T-helper 1 cell treated with Interleukin-12 subunit alpha and Interleukin-12 subunit beta and Interleukin-4 antibody, amounts not matched to agents 30 μg/mL and 1 μg/mL, for 36 hours (primary cell): Measurements from ENCODE around the gene ZC2HC1B.
"Not testable (repeated sequence)": the region's sequence is repeated elsewhere in the genome, so short reads cannot be mapped to it uniquely, and the experiment has no call there.

ENCODE experiments used
- H3K27ac Mint-ChIP-seq: one replicate; pipeline ENCODE4 v1.8.0; 2021; ENCODE audit warnings: mild to moderate bottlenecking, mixed read lengths
- H3K27me3 Mint-ChIP-seq: one replicate; pipeline ENCODE4 v1.8.0; 2021; ENCODE audit warnings: low read depth, mixed read lengths
- H3K36me3 Mint-ChIP-seq: one replicate; pipeline ENCODE4 v1.8.0; 2021; ENCODE audit warnings: low read depth, mixed read lengths
- H3K4me1 Mint-ChIP-seq: one replicate; pipeline ENCODE4 v1.8.0; 2021; ENCODE audit warnings: low read depth, mixed read lengths
- H3K4me3 Mint-ChIP-seq: one replicate; pipeline ENCODE4 v1.8.0; 2021; ENCODE audit warnings: mild to moderate bottlenecking, moderate library complexity, mixed read lengths
- H3K9me3 Mint-ChIP-seq: one replicate; pipeline ENCODE4 v1.8.0; 2021; ENCODE audit warnings: mixed read lengths

ZC2HC1B gene

DNA sequence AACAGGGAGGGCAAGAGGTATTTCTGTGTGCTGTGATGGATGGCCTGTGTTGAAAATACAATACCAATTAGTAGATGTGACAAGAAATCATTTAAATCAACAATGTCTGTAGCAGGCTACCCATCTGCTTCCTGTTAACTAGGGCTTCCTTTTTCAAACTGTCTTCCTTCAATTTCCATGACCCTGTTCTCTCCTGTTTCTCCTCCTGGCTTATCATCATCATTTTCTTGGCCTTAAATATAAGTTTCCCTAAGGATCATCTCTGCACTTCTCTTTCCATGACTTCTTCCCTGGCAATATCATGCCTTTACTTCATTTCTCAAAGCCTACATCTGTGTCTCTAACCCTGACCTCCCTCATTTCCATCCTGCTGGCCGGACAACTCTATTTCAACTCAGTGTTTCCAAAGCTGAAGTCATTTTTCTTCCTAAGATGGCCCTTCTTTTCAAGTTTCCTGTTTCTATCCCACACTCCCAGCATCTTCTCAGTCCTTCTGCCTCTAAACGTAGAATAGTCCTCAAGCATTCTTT, 18.2 kb downstream of the ZC2HC1B start:
- H3K4me1 Mint-ChIP-seq, result no peaks in the 10 kb centered on the region
- no peak overlapping the region for H3K4me3 Mint-ChIP-seq
- H3K27me3 Mint-ChIP-seq, result peaks cover 2% of the 10 kb centered on the region
- H3K36me3 Mint-ChIP-seq, result no peaks in the 10 kb centered on the region
- H3K9me3 Mint-ChIP-seq, result no peaks in the 10 kb centered on the region
- H3K27ac Mint-ChIP-seq, result no peak overlapping the region

- Mint-ChIP-seq H3K27ac (no peak overlapping the region), H3K4me1 (no peaks in the 10 kb centered on the region)
These were observed 20.1 kb downstream of the ZC2HC1B start for GRCh38 chr6:143884216-143884900.

DNA sequence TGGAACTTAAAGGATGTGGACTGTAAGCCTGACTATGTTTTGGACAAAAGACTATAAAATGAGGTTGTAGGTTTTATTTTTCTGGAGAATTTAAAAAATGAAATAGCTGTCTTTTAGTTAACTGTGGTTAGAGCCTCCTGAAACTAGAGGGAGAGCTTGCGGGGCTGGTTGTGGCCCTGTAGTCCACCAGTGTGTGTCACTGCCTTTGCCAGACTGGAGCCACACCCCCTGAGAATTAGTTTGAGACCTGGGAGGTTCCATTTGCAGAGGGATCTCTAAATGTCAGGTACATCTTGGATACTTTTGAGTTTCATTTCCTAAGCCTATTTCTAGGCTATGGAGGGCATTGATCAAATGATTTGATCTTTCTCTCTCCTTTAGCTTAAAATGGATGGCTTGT, 20.8 kb downstream of the ZC2HC1B start:
- Mint-ChIP-seq H3K36me3 (no peaks in the 10 kb centered on the region), H3K4me1 (no peaks in the 10 kb centered on the region), H3K27ac (no peak overlapping the region), H3K9me3 (peaks cover 8% of the 10 kb centered on the region), H3K4me3 (no peak overlapping the region), H3K27me3 (peaks cover 10% of the 10 kb centered on the region)

More at GRCh38 chr6:143884216-143884900, 20.1 kb downstream of the ZC2HC1B start:
- H3K27me3 Mint-ChIP-seq, result peaks cover 10% of the 10 kb centered on the region
- no peaks in the 10 kb centered on the region for H3K36me3 Mint-ChIP-seq
- peaks cover 8% of the 10 kb centered on the region for H3K9me3 Mint-ChIP-seq
- H3K4me3 Mint-ChIP-seq, result no peak overlapping the region

- Mint-ChIP-seq H3K4me3 (no peak overlapping the region), H3K4me1 (no peaks in the 10 kb centered on the region), H3K9me3 (no peaks in the 10 kb centered on the region), H3K27me3 (no peaks in the 10 kb centered on the region), H3K27ac (no peak overlapping the region), H3K36me3 (no peaks in the 10 kb centered on the region)
These were observed 30.4 kb downstream of the ZC2HC1B start for GRCh38 chr6:143894655-143895054.

- no peaks in the 10 kb centered on the region for H3K36me3 Mint-ChIP-seq
- no peak overlapping the region for H3K4me3 Mint-ChIP-seq
- H3K27me3 Mint-ChIP-seq, result no peaks in the 10 kb centered on the region
- no peaks in the 10 kb centered on the region for H3K4me1 Mint-ChIP-seq
- no peaks in the 10 kb centered on the region for H3K9me3 Mint-ChIP-seq
- H3K27ac Mint-ChIP-seq, result no peak overlapping the region
These were observed 32.0 kb downstream of the ZC2HC1B start for GRCh38 chr6:143896126-143896860.

GRCh38 chr6:143900358-143900757, 36.1 kb downstream of the ZC2HC1B start:
- Mint-ChIP-seq H3K27me3 (no peaks in the 10 kb centered on the region), H3K27ac (no peak overlapping the region), H3K36me3 (no peaks in the 10 kb centered on the region), H3K4me3 (no peak overlapping the region), H3K9me3 (peaks cover under 1% of the 10 kb centered on the region), H3K4me1 (peaks cover 2% of the 10 kb centered on the region)

DNA sequence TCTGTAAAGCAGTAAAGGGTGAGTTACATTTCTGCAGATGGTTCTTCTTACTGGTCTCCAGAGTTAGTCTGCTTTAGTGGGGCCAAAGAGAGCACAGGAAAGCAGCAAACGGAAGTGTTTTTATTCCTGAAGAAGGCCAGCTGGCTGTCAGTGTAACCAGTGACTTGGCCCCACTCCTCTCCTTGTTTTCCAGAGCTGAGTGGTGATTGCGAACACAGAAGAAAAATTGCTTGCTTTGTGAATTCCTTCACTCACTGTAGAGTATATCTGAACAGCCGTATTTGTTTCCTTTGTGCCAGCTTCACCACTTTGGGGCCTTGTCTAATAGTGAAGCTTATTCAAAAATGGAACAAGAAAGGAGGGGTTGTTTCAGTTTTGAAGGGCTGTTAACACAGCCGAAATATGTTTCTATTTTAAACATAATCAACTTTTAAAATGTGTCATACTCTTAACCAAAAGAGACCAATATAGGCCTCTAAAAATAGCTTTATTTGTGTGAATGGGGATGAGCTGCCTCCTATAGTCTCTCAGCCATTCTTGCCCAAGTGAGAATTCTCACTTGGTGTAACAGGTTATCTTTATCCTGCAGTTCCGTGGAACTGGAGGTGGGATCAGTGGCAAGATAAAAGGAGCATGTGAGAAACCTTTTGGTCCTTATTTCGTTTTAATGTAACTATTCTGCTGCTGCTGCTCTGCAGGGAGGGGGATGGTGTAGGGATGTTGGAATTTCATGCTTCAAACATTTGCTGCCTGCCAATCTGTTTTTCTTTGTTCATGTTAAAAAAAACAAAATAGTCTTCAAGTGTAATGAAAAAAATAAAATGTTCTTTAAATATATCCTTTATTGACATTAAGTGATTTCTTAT, 37.8 kb downstream of the ZC2HC1B start:
- Mint-ChIP-seq H3K27me3 (peaks cover 6% of the 10 kb centered on the region), H3K9me3 (peaks cover 7% of the 10 kb centered on the region), H3K36me3 (no peaks in the 10 kb centered on the region), H3K4me1 (peaks cover 2% of the 10 kb centered on the region), H3K4me3 (no peak overlapping the region), H3K27ac (no peak overlapping the region)

- Mint-ChIP-seq H3K4me3 (no peak overlapping the region), H3K27ac (no peak overlapping the region), H3K4me1 (peaks cover 2% of the 10 kb centered on the region), H3K27me3 (peaks cover 6% of the 10 kb centered on the region), H3K9me3 (peaks cover 7% of the 10 kb centered on the region), H3K36me3 (no peaks in the 10 kb centered on the region)
These were observed 38.6 kb downstream of the ZC2HC1B start for GRCh38 chr6:143902827-143903226.

GRCh38 chr6:143911028-143911427, 46.8 kb downstream of the ZC2HC1B start:
- Mint-ChIP-seq H3K36me3 (peaks cover 2% of the 10 kb centered on the region), H3K27me3 (peaks cover 4% of the 10 kb centered on the region), H3K4me1 (no peaks in the 10 kb centered on the region), H3K4me3 (no peak overlapping the region), H3K27ac (no peak overlapping the region), H3K9me3 (peaks cover 21% of the 10 kb centered on the region)

GRCh38 chr6:143912671-143913070, 48.4 kb downstream of the ZC2HC1B start:
- H3K36me3 Mint-ChIP-seq, result peaks cover 2% of the 10 kb centered on the region
- H3K9me3 Mint-ChIP-seq, result peaks cover 21% of the 10 kb centered on the region
- H3K27me3 Mint-ChIP-seq, result peaks cover 4% of the 10 kb centered on the region
- no peaks in the 10 kb centered on the region for H3K4me1 Mint-ChIP-seq
- H3K27ac Mint-ChIP-seq, result no peak overlapping the region
- no peak overlapping the region for H3K4me3 Mint-ChIP-seq

DNA sequence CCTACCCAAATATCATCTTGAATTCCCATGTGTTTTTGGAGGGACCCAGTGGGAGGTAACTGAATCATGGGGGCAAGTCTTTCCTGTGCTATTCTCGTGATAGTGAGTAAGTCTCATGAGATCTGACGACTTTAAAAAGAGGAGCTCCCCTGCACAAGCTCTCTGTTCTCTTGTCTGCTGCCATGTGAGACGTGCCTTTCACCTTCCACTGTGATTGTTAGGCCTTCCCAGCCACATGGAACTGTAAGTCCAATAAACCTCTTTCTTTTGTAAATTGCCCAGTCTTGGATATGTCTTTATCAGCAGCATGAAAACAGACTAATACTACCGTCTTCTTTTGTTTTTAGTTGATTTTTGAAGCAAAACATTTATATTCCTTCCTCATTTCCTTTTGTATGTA, 52.8 kb downstream of the ZC2HC1B start:
- not testable (repeated sequence) for H3K27me3 Mint-ChIP-seq, H3K27ac Mint-ChIP-seq, H3K4me1 Mint-ChIP-seq, H3K36me3 Mint-ChIP-seq, H3K4me3 Mint-ChIP-seq
- H3K9me3 Mint-ChIP-seq, result peaks cover 24% of the 10 kb centered on the region

GRCh38 chr6:143928853-143929252, 64.6 kb downstream of the ZC2HC1B start:
- Mint-ChIP-seq H3K9me3 (peaks cover 11% of the 10 kb centered on the region), H3K4me1 (no peaks in the 10 kb centered on the region), H3K36me3 (no peaks in the 10 kb centered on the region), H3K27ac (no peak overlapping the region), H3K4me3 (no peak overlapping the region), H3K27me3 (peaks cover 12% of the 10 kb centered on the region)

DNA sequence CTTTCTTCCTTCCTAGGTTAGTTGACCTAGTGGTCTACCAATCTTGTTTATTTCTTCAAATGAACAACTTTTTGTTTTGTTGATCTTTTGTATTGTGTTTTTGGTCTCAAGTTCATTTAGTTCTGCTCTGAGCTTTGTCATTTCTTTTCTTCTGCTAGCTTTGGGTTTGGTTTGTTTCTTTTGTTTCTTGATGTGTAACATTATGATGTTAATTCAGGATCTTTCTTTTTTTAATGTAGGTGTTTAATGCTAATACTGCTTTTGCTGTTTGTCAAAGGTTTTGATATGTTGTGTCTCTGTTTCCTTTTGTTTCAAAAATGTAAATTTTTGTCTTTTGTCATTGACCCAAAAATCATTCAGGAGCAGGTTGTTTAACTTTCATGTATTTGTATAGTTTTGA, 65.7 kb downstream of the ZC2HC1B start:
- no peak overlapping the region for H3K4me3 Mint-ChIP-seq
- H3K4me1 Mint-ChIP-seq, result no peaks in the 10 kb centered on the region
- H3K36me3 Mint-ChIP-seq, result no peaks in the 10 kb centered on the region
- peaks cover 11% of the 10 kb centered on the region for H3K9me3 Mint-ChIP-seq
- H3K27ac Mint-ChIP-seq, result no peak overlapping the region
- H3K27me3 Mint-ChIP-seq, result peaks cover 12% of the 10 kb centered on the region

DNA sequence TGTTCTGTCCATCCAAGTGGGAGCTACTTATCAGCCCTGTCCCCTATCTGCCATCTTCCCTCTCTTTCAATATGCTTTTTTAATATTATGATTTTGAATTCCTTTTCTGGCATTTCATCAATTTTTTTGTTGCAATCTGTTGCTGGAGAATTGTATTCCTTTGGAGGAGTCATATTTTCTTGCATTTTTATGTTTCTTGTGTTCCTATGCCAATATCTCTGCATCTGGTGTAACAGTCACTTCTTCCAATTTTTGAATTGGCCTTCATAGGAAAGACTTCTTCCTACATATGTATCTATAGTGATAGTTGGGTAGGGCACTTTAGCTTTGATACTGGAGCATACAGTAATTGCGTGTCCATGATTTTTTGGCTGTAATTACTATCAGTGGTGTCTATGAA, 70.1 kb downstream of the ZC2HC1B start:
- Mint-ChIP-seq H3K4me3 (no peak overlapping the region), H3K9me3 (peaks cover 11% of the 10 kb centered on the region), H3K27me3 (peaks cover 8% of the 10 kb centered on the region), H3K36me3 (no peaks in the 10 kb centered on the region), H3K4me1 (no peaks in the 10 kb centered on the region), H3K27ac (no peak overlapping the region)
